Measurements from ENCODE around the gene ROBO2. TPM values are rescaled to one million over a fixed set of nuclear protein-coding genes. Genes with fewer than 3 reads are reported as not detected.

ROBO2 gene
- polyA plus RNA-seq, 6 donors from 2014 or later, result not detected

- no peak overlapping the region for H3K4me3 Mint-ChIP-seq
- peaks cover 0 to 6% (median 2%) of the 10 kb centered on the region in 7 donors for H3K9me3 Mint-ChIP-seq
Observed at GRCh38 chr3:77420336-77420735, 380.4 kb downstream of the ROBO2 start.

DNA sequence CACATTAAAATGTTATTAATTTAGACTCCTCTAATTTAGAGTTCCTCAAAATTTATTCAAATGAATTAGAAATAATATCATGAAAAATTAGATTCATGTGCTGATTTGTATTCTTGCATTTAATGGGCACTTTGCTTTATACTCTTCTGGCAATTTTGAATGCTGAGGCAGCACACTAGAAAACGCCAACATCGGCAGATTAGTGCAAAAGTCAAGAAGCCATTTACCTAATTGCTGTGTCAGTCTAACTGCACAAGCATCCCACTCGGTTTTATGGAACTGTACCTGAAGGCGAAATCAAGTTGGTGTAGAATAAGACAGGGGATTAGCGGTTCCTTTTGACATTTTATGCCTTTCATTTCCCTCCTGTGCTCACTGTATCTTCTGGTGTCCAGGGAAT is 382.0 kb downstream of the ROBO2 start:
- peaks cover 0 to 11% (median 3%) of the 10 kb centered on the region in 7 donors for H3K9me3 Mint-ChIP-seq
- DNase-seq, result no peak
- H3K4me1 Mint-ChIP-seq, result no peaks in the 10 kb centered on the region
- no peaks in the 10 kb centered on the region for H3K36me3 Mint-ChIP-seq
- no peak for ATAC-seq (ENCODE audit: low read depth in 2 of 2)
- H3K27ac Mint-ChIP-seq, result no peak overlapping the region
- H3K4me3 Mint-ChIP-seq, result no peak overlapping the region
- no peaks in the 10 kb centered on the region for H3K27me3 Mint-ChIP-seq

More at GRCh38 chr3:77420336-77420735, 380.4 kb downstream of the ROBO2 start:
- DNase-seq (no peak), ATAC-seq (ENCODE audit: low read depth in 2 of 2) (no peak)
- Mint-ChIP-seq H3K27ac (no peak overlapping the region), H3K27me3 (no peaks in the 10 kb centered on the region), H3K4me1 (no peaks in the 10 kb centered on the region), H3K36me3 (no peaks in the 10 kb centered on the region)

DNA sequence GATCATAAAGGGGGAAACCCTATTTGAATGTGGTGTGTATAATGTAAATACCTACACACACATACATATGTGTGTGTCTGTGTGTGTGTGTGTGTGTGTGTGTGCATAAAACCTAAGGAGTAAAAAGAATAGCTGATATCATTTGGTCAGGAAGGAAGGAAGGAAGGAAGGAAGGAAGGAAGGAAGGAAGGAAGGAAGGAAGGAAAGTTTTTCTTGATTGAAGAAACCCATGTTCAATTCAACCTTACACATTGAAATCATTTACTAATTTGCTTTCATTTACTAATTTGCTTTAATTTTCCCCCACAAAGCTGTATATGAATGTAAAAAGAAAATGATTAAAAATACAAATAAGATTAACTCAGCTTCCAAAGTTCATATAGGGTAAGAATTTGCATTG is 386.6 kb downstream of the ROBO2 start:
- no peaks in the 10 kb centered on the region for H3K36me3 Mint-ChIP-seq
- no peak overlapping the region for H3K4me3 Mint-ChIP-seq
- no peaks in the 10 kb centered on the region for H3K4me1 Mint-ChIP-seq
- DNase-seq, result no peak
- H3K27me3 Mint-ChIP-seq, result no peaks in the 10 kb centered on the region
- H3K27ac Mint-ChIP-seq, result peak overlapping the region in 1 of 6 donors; percentile 33
- peaks cover 0 to 11% (median 3%) of the 10 kb centered on the region in 7 donors for H3K9me3 Mint-ChIP-seq
- ATAC-seq (ENCODE audit: low read depth in 2 of 2), result no peak

DNA sequence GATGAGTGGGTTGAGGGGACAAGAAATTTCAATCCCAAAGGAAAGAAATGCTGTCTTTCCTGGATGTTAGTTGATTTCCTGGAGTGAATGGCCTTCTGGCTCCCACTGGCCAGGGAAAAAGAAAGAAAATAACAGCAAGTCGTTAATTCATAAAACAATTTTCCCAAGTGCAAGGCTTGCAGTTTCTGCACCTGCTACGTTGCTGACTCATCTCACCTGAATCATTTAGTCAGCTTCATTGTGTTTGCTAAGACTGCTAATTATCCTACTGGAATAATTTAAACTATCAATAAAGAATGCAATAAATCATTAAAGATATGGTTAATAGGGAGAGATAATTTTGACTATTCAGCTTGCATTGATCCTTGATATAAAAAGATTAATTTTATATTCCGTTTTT is 387.6 kb downstream of the ROBO2 start:
- DNase-seq, result no peak

DNA sequence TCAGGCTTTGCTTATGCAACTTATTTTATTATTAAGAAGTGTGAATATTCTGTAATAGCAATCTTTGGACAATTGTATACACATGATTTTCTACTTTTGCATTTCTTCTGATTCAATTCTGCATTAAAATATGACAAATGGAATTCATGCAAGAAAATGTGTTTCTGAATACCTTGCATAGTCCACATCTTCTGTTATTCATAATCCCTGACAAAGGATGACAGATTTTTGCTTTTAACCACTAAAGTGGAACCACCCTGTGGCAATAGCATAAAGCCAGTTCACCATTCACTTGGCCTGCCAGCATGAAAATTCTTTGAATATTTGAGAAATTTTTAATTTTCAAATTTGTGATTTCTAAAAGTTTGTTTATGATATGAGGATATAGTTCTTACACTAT is 397.0 kb downstream of the ROBO2 start:
- Mint-ChIP-seq H3K27ac (no peak overlapping the region), H3K4me3 (no peak overlapping the region), H3K36me3 (no peaks in the 10 kb centered on the region), H3K27me3 (no peaks in the 10 kb centered on the region), H3K4me1 (no peaks in the 10 kb centered on the region), H3K9me3 (peaks cover 0 to 12% (median 4%) of the 10 kb centered on the region in 7 donors)
- ATAC-seq (ENCODE audit: low read depth in 2 of 2) (no peak), DNase-seq (no peak)

More for the DNA sequence above, 387.6 kb downstream of the ROBO2 start:
- Mint-ChIP-seq H3K27ac (no peak overlapping the region), H3K9me3 (peaks cover 0 to 11% (median 3%) of the 10 kb centered on the region in 7 donors), H3K4me3 (no peak overlapping the region), H3K27me3 (no peaks in the 10 kb centered on the region), H3K36me3 (no peaks in the 10 kb centered on the region), H3K4me1 (no peaks in the 10 kb centered on the region)
- no peak for ATAC-seq (ENCODE audit: low read depth in 2 of 2)

DNA sequence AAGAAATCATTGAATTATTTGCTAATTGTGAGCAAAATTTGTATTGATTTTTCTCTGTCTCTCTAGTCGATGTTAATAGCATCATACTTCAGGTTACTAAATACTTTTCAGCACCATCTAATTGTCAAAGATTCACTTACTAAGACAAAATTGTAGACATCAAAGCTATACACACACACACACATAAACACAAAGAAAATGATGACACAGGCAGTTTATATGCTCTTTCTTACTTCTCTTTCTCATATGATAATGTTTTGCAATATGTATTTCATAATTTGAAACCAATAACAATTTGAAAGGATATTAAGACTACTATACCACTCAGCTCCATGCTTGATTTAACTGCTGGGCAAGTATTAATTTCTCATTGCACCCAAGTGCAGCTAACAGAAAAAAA is 406.2 kb downstream of the ROBO2 start:
- Mint-ChIP-seq H3K36me3 (no peaks in the 10 kb centered on the region), H3K27ac (no peak overlapping the region), H3K4me3 (no peak overlapping the region), H3K4me1 (no peaks in the 10 kb centered on the region), H3K9me3 (peaks cover 0 to 2% (median 0%) of the 10 kb centered on the region in 7 donors), H3K27me3 (no peaks in the 10 kb centered on the region)
- no peak for DNase-seq
- ATAC-seq (ENCODE audit: low read depth in 2 of 2), result no peak

DNA sequence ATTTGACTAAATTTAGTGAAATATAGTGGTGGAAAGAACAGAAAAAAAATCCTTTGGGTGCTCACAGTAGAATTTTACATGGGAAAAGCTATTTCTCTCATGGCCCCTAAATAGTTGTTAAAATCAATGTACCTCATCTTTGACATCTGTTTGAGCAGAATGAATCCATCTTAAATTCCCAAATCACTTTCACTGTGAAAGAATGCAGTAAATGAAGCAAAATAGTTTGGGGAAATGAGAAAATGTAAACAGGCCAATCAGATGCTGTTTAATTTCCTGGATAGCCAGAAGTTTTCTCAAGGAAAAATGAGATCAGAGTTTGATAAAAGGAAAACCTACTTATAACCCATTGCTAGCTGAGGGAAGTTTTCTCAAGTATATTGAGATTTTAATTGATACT is 406.9 kb downstream of the ROBO2 start:
- DNase-seq, result no peak
- no peaks in the 10 kb centered on the region for H3K36me3 Mint-ChIP-seq
- H3K27ac Mint-ChIP-seq, result no peak overlapping the region
- H3K4me3 Mint-ChIP-seq, result no peak overlapping the region
- no peaks in the 10 kb centered on the region for H3K27me3 Mint-ChIP-seq
- H3K4me1 Mint-ChIP-seq, result no peaks in the 10 kb centered on the region
- peaks cover 0 to 2% (median 0%) of the 10 kb centered on the region in 7 donors for H3K9me3 Mint-ChIP-seq
- ATAC-seq (ENCODE audit: low read depth in 2 of 2), result no peak

GRCh38 chr3:77449459-77450350 is 409.8 kb downstream of the ROBO2 start:
- no peaks in the 10 kb centered on the region for H3K36me3 Mint-ChIP-seq
- no peak overlapping the region for H3K27ac Mint-ChIP-seq
- peaks cover 0 to 6% (median 0%) of the 10 kb centered on the region in 7 donors for H3K9me3 Mint-ChIP-seq
- H3K4me3 Mint-ChIP-seq, result no peak overlapping the region
- no peaks in the 10 kb centered on the region for H3K27me3 Mint-ChIP-seq
- ATAC-seq (ENCODE audit: low read depth in 2 of 2) (no peak), DNase-seq (no peak)
- no peaks in the 10 kb centered on the region for H3K4me1 Mint-ChIP-seq

DNA sequence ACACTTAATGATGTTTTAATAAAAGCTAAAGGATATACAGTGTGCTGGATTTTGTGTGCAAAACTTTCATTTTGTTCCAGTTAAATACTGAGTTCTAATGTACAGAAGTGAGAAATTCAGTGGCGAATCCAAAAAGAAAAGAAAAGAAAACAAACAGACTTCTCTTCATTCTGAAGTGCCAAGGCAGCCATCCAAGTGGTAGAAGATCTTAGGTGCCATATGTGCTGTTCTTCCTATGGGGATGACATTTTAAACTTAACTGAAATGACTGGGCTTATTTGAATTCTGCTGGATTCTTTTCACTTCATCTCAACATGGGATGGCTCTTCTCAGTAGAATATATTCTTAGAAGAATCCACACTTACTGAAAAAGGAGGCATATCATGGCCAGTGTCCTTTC is 416.5 kb downstream of the ROBO2 start:
- no peak for DNase-seq
- H3K27me3 Mint-ChIP-seq, result no peaks in the 10 kb centered on the region
- H3K4me3 Mint-ChIP-seq, result no peak overlapping the region
- no peak overlapping the region for H3K27ac Mint-ChIP-seq
- H3K36me3 Mint-ChIP-seq, result no peaks in the 10 kb centered on the region
- ATAC-seq (ENCODE audit: low read depth in 2 of 2), result no peak
- peaks cover 1 to 19% (median 5%) of the 10 kb centered on the region in 7 donors for H3K9me3 Mint-ChIP-seq
- H3K4me1 Mint-ChIP-seq, result no peaks in the 10 kb centered on the region

DNA sequence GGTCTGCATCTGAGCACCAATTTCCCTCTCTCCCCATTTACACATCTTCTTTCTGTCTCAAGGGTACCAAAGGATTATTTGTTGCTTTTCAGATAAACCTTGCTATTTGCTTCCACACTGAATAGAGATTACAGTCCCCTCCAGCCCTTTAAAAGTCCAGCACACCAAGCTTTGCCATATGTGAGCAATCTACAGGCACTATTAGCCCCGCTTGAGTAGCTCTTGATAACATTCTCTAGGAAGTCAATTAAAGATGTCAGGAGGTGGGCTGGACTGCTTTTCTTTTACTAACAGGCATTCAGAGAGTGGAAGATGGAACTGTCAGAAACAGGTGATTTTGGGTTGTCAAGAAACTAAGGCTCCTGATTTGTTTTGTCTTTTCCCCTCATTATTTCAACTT is 417.0 kb downstream of the ROBO2 start:
- no peak overlapping the region for H3K4me3 Mint-ChIP-seq
- no peaks in the 10 kb centered on the region for H3K36me3 Mint-ChIP-seq
- no peak overlapping the region for H3K27ac Mint-ChIP-seq
- ATAC-seq (ENCODE audit: low read depth in 2 of 2) (no peak), DNase-seq (no peak)
- peaks cover 1 to 18% (median 5%) of the 10 kb centered on the region in 7 donors for H3K9me3 Mint-ChIP-seq
- H3K4me1 Mint-ChIP-seq, result no peaks in the 10 kb centered on the region
- no peaks in the 10 kb centered on the region for H3K27me3 Mint-ChIP-seq

GRCh38 chr3:77459926-77460325 is 420.0 kb downstream of the ROBO2 start:
- Mint-ChIP-seq H3K27ac (no peak overlapping the region), H3K27me3 (no peaks in the 10 kb centered on the region), H3K36me3 (no peaks in the 10 kb centered on the region), H3K9me3 (peaks cover 0 to 17% (median 5%) of the 10 kb centered on the region in 7 donors), H3K4me1 (no peaks in the 10 kb centered on the region), H3K4me3 (no peak overlapping the region)
- ATAC-seq (ENCODE audit: low read depth in 2 of 2) (no peak), DNase-seq (no peak)

DNA sequence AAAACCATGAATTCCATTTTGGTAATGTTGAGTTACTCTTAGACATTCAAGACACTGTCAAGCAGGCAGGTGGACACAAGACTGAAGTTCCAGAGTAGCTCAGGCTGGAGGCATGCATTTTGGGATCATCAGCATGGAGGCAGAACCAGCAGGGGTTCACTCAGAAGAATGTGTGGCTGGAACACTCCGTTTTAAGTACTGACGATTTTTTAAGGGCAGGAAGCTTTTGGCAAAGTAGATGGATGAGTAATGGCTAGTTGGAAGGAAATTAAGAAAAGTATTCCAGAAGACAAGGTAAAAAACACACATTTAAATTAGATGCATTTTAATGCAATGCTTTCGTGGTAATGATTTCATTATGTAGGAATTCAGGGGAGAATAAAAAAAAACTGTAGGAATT is 420.4 kb downstream of the ROBO2 start:
- DNase-seq (no peak), ATAC-seq (ENCODE audit: low read depth in 2 of 2) (no peak)
- Mint-ChIP-seq H3K27me3 (no peaks in the 10 kb centered on the region), H3K4me3 (no peak overlapping the region), H3K36me3 (no peaks in the 10 kb centered on the region), H3K9me3 (peaks cover 0 to 17% (median 5%) of the 10 kb centered on the region in 7 donors), H3K27ac (no peak overlapping the region), H3K4me1 (no peaks in the 10 kb centered on the region)

DNA sequence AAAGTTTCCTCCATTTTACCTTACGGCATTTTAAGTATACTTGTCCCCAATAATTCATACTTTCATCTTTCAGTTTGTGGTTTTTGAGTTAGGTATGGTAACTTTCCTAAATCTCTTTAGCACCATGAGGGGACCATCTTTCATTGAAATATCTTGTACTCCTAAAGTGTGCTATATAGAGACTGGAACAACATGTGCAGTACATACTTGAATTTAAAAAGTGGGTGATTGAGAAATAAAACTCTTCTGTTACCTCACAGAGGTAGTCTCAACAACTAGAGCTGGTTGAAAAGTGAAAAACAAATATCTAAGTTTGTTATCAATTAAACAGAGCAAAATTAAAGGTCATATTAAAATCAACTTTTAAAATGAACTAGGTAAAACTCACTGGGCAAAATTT is 423.1 kb downstream of the ROBO2 start:
- no peaks in the 10 kb centered on the region for H3K36me3 Mint-ChIP-seq
- no peak overlapping the region for H3K27ac Mint-ChIP-seq
- peaks cover 2 to 17% (median 5%) of the 10 kb centered on the region in 7 donors for H3K9me3 Mint-ChIP-seq
- DNase-seq (no peak), ATAC-seq (ENCODE audit: low read depth in 2 of 2) (no peak)
- no peak overlapping the region for H3K4me3 Mint-ChIP-seq
- no peaks in the 10 kb centered on the region for H3K4me1 Mint-ChIP-seq
- H3K27me3 Mint-ChIP-seq, result no peaks in the 10 kb centered on the region

DNA sequence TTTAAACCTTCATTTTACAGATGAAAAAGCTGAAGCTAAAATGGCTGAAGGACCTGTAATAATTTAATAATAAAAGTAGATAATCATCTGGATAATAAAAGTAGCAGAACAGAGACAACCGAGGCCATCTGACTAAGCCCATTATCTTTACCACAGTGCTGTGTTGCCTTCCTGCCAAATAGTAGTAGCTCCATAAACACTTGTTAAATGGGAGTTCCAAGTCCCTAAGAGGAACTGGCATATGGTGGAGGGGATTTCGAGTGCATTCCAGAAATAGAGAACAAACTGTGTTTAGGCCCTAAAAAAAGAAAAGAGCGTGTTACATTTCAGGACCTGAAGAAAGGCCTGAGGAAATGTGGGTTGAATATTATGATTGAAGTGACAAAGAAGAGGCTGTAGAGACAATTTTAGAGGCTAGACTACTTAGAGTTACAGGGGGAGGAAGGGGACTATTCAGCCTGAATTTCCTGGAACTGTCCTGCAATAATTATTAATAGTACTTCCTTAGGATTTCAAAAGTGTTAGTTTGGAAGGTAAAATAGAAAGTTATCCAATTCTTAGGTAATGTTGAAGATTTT is 424.3 kb downstream of the ROBO2 start:
- ATAC-seq (ENCODE audit: low read depth in 2 of 2) (no peak), DNase-seq (no peak)
- Mint-ChIP-seq H3K36me3 (no peaks in the 10 kb centered on the region), H3K9me3 (peaks cover 2 to 17% (median 5%) of the 10 kb centered on the region in 7 donors), H3K4me1 (no peaks in the 10 kb centered on the region), H3K27me3 (no peaks in the 10 kb centered on the region), H3K4me3 (no peak overlapping the region), H3K27ac (no peak overlapping the region)
